GM19099 (cell line): ENCODE data around the gene CMTM6.

Experiments used
- POLR2A ChIP-seq: IDR thresholded peaks from 3 replicates; pipeline ENCODE4 v1.6.1; 2011; ENCODE audit warnings: low read depth; ENCODE audit not compliant: insufficient read length; ENCODE audit errors: extremely low read depth

The CMTM6 gene

GRCh38 chr3:32436816-32437189 is 65.8 kb downstream of the CMTM6 start:
- TF ChIP-seq POLR2A = no peak

DNA sequence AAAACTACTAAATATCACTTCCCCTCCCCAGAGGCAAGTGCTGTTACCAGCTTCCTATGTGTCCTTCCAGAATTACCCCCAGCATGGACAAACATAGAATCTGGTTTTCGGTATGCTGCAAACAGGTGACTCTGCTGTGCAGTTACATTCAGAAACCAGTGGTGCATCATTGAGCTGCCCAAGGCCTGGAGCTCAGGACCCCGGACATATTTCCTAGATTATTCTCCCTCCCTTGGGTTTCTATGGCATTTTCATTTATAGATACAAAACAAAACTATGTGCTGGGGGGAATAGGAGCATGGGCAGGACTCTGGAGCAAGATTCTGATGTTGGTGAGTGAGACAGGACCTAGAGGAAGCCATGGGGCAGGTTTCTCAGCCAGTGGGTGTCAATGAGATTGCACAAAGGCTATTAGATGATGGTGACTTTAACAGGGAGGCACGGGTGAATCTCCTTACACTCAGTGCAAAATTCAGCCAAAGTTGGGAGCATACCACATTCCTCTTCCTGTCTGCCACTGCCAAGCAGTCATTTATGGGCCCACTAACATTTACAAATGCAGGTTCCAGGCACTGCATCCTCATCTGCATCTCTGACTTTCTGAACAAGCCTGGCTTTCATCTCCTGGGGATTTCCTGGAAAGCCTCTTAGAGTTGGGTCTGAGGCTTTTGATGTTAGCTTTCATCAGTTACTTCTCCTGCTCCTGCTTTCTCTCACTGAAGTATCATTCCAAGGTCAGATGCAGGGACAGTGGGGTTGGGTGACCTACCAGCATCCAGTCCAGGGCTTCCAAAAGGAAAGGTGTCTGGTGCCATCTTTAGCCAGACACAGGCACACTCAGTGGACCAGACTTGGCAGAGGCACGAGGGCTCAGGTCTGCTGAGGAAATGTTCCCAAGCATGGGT is 66.5 kb downstream of the CMTM6 start:
- TF ChIP-seq POLR2A = no peak

DNA sequence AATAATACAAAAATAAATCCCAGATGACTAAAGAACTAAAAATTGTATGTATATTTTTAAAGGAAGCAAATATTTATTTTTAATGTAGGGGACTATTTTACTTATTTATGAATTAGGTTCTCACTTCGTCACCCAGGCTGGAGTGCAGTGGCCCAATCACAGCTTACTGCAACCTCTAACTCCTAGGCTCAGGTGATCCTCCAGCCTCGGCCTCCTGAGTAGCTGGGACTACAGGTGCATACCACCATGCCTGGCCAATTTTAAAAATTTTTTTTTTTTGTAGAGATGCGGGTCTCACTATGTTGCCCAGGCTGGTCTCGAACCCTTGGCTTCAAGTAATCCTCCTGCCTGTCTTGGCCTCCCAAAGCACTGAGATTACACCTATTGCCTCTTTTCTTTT is 68.4 kb downstream of the CMTM6 start:
- TF ChIP-seq POLR2A = no peak

DNA sequence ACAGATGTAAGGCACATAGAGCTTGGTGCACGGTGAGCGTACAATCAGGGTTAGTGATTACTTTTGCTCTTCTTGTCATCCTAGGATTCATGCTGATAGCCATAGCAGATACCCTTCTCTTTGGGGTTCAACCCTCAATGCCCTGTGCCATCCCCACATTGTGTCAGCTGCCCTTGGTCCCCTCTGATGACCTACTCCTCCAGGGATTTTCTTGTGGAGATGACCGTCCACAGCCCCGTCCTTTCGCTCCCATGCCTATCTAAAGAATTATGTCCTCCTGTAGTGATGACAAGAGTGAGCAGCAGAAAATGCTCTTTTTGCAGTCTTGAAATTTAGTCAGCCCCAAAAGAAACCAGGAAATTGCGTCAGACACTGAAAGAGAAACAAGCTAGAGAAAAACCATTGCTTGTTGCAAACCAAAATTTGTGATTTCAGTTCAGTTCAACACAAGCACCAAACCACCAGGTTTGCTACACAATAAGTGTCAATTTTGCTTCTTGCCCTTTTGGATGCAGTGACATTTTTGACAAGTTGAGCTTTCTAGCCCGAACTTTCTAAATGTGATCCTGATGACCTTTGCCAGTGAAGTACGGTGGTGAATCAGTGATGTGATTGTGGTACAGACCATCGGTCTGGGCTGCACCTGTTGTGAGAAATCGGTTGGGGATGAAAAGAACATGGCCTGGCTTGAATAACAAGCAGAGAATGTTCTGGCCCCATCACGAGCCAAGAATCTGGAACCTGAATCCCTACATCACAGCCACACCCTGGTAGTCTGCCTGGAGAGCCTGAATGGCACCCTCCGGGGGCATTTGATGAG is 69.7 kb downstream of the CMTM6 start:
- TF ChIP-seq POLR2A = no peak

DNA sequence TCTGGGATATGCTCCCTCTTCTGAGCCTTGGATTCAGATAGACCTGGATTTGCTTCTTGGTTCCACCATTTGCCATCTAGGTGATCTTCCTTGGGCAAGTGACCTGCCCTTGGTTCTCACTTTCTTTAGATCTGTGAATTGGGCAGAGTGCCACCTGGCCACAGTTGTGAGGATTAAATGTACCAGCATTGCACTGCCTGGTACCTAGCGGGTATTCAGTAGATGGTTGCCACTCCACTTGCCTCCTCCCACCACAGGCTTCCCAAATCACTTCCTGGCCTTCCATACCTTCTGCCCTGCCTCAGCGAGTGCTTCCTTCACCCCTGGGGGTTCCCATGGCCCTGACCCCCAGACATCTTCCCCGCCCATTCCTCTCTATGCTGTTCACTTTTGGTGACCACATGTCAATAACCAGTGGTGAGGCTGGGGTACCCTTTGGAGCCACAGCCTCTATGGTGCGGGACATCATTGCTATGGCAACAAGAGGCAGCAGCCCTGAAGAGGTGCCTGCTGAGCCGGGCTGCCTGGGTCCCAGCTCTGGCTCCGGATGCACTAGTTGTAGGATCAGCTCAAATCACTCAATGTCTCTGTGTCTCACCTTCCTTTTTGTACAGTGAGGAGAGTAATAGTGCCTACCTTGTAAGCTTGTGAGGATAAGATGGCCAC is 70.5 kb downstream of the CMTM6 start:
- TF ChIP-seq POLR2A = no peak

DNA sequence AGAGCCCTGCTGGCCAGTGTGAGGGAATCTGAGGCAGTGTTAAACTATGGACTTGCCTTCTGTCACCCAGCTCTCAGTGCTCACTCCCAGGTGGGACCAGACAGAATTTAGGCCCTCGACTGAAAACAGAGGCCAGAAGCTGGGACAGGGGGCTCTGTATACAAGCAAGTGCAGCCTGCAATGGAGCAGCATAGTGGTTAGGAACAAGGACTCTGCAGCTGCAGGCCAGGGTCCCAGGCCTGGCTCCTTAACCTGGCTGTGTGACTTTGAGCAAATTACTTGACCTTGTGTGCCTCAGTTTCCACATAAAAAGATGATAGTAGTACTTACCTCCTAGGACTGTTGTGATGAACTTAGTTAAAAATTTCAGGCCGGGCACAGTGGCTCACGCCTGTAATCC is 71.2 kb downstream of the CMTM6 start:
- TF ChIP-seq POLR2A = no peak
